ENCODE measurements around the gene TSPAN4. TPM values are rescaled to one million over a fixed set of nuclear protein-coding genes. Genes with fewer than 3 reads are reported as not detected.

The TSPAN4 gene
- total and polyA plus RNA-seq, 2 of the 13 experiments (the other 11 are each of a cell fraction or from before 2014, with no cell fraction given), result 31.7 to 68.3 TPM

GRCh38 chr11:795634-796564, 46.8 kb upstream of the TSPAN4 start (continued):
- TF ChIP-seq ZIK1 (CRISPR knock-in tag; IDR thresholded peaks at IDR 0.05; ENCODE audit: borderline replicate concordance, low read depth), result no peak
- no peak for TF ChIP-seq ZNF263 (CRISPR knock-in tag; IDR thresholded peaks at IDR 0.05)
- no peak for TF ChIP-seq TRIM22 (IDR thresholded peaks at IDR 0.05)
- no peak for TF ChIP-seq NPAS2 (CRISPR knock-in tag; IDR thresholded peaks at IDR 0.05; ENCODE audit: borderline replicate concordance)
- no peak for TF ChIP-seq ZBTB4 (CRISPR knock-in tag; IDR thresholded peaks at IDR 0.05; ENCODE audit: borderline replicate concordance)
- TF ChIP-seq KDM5A (IDR thresholded peaks at IDR 0.05; ENCODE audit: borderline replicate concordance, low read length), result no peak
- TF ChIP-seq CBFB (CRISPR knock-in tag; IDR thresholded peaks at IDR 0.05), result no peak
- no peak for TF ChIP-seq MTF1 (CRISPR knock-in tag; IDR thresholded peaks at IDR 0.05)
- TF ChIP-seq BRD4 (CRISPR knock-in tag; IDR thresholded peaks at IDR 0.05), result no peak
- no peak for TF ChIP-seq KLF11 (CRISPR knock-in tag; IDR thresholded peaks at IDR 0.05)
- TF ChIP-seq PAWR (CRISPR knock-in tag; IDR thresholded peaks at IDR 0.05; ENCODE audit: borderline replicate concordance), result no peak
- no peak for TF ChIP-seq NR2F1 (CRISPR knock-in tag; IDR thresholded peaks at IDR 0.05)
- no peak for TF ChIP-seq SP4 (CRISPR knock-in tag; IDR thresholded peaks at IDR 0.05)
- TF ChIP-seq REXO4 (CRISPR knock-in tag; IDR thresholded peaks at IDR 0.05; ENCODE audit: borderline replicate concordance), result no peak
- TF ChIP-seq MYPOP (CRISPR knock-in tag; IDR thresholded peaks at IDR 0.05), result no peak
- TF ChIP-seq ZNF326 (CRISPR knock-in tag; IDR thresholded peaks at IDR 0.05; ENCODE audit: borderline replicate concordance), result no peak
- TF ChIP-seq HNF4G (IDR thresholded peaks at IDR 0.05; ENCODE audit: borderline replicate concordance, low read depth, low read length), result no peak
- no peak for TF ChIP-seq HNF4G (CRISPR knock-in tag; IDR thresholded peaks at IDR 0.05; ENCODE audit: borderline replicate concordance, low read depth)
- TF ChIP-seq ZNF746 (CRISPR knock-in tag; IDR thresholded peaks at IDR 0.05), result no peak
- no peak for TF ChIP-seq LCORL (IDR thresholded peaks at IDR 0.05)
- TF ChIP-seq LCORL (CRISPR knock-in tag; IDR thresholded peaks at IDR 0.05), result 0 out of 2 replicates have a peak, but pooled peaks have one; percentile 0
- TF ChIP-seq ZNF234 (CRISPR knock-in tag; conservative IDR thresholded peaks at IDR 0.05), result no peak
- TF ChIP-seq EED (CRISPR knock-in tag; IDR thresholded peaks at IDR 0.05), result peak; percentile 14; the same call in 1 of the 2 replicates
- no peak for TF ChIP-seq ZMAT3 (CRISPR knock-in tag; conservative IDR thresholded peaks at IDR 0.05)
